Transverse colon (tissue), 4 donors: ENCODE measurements around the gene RTN3. TPM values are rescaled to one million over a fixed set of nuclear protein-coding genes. Genes with fewer than 3 reads are reported as not detected.

Source experiments
- DNase-seq: peaks from one replicate; pipeline ENCODE4 v3.0.0-alpha.2; 2019
- H3K27ac ChIP-seq, 4 donors: fragments of 200-600 bp; sonication (generic); 2 replicates each; pipeline ENCODE4 v1.5.1; 2016 to 2018; ENCODE audit warnings: inconsistent platforms in 4 of 4
- H3K27me3 ChIP-seq: fragments of 200-600 bp; sonication (generic); 2 replicates; pipeline ENCODE4 v1.5.1; 2017; ENCODE audit warnings: inconsistent platforms
- H3K36me3 ChIP-seq, 4 donors: fragments of 200-600 bp; sonication (generic); 2 replicates each; pipeline ENCODE4 v1.5.1; 2017 to 2019; ENCODE audit warnings: inconsistent platforms in 4 of 4
- H3K4me1 ChIP-seq, 4 donors: fragments of 200-600 bp; sonication (generic); 2 replicates each; pipeline ENCODE4 v1.5.1; 2017 to 2020; ENCODE audit warnings: inconsistent platforms in 4 of 4
- H3K4me3 ChIP-seq, 4 donors: fragments of 200-600 bp; sonication (generic); 1 replicate in 1 of 4; 2 replicates in 3 of 4; pipeline versions ENCODE4 v1.5.1 to v1.6.1; 2017 to 2019; ENCODE audit warnings: inconsistent platforms in 4 of 4
- H3K9me3 ChIP-seq, 2 donors: fragments of 200-600 bp; sonication (generic); 2 replicates each; pipeline ENCODE4 v1.5.1; 2017 to 2019; ENCODE audit warnings: inconsistent platforms in 2 of 2
- CTCF ChIP-seq, 5 experiments: fragments of 200-600 bp in 3 of 5; fragments of 450-650 bp in 2 of 5; sonication (generic) in 3 of 5; IDR thresholded peaks; 1 replicate in 2 of 5; 2 replicates in 3 of 5; pipeline ENCODE4 v1.5.1; 2016 to 2017; ENCODE audit warnings: antibody characterized with exemption in 5 of 5, inconsistent platforms in 3 of 5, mild to moderate bottlenecking in 2 of 5, moderate library complexity in 1 of 5
- EP300 ChIP-seq: sonication (generic); formaldehyde crosslinking; IDR thresholded peaks from one replicate; pipeline ENCODE4 v1.6.1; 2017; ENCODE audit warnings: antibody characterized with exemption, low read depth
- POLR2A ChIP-seq: fragments of 450-650 bp; IDR thresholded peaks from one replicate; pipeline ENCODE4 v1.6.1; 2016; ENCODE audit warnings: antibody characterized with exemption, mild to moderate bottlenecking, moderate library complexity
- POLR2AphosphoS5 ChIP-seq, 3 donors: sonication (generic); formaldehyde crosslinking; IDR thresholded peaks; one replicate each; pipeline ENCODE4 v1.6.1; 2016; ENCODE audit warnings: antibody characterized with exemption in 3 of 3
- WGBS, 2 donors: methylation state at CpG; one replicate each; pipeline ENCODE4 v1.1.5; 2018; ENCODE audit warnings: low coverage in 1 of 2; 5-methylcytosine and 5-hydroxymethylcytosine counted together
- in situ Hi-C, 4 donors: fragments of 200-750 bp; cut with MboI; loops; one replicate each; pipeline versions ENCODE4 v1.15.0 to v1.15.1; 2017; ENCODE audit warnings: low sequenced_read_pairs in 3 of 4, low pct_ligation_motif_present in 1 of 4, low pct_unique_long_range_greater_than_20kb in 1 of 4
- intact Hi-C: fragments of 100-400 bp; cut with DNase I; formaldehyde crosslinking; loops from one replicate; pipeline ENCODE4 v1.15.1; 2023; ENCODE audit warnings: low total_unique reads
- total RNA-seq, 4 donors: library from RNA; depleted of rRNA; stranded (reverse); fragments of >200 nt; gene quantifications; one replicate each; pipeline ENCODE4 v1.1.0, GENCODE V29; 2016

The RTN3 gene
- total RNA-seq, 4 donors from 2014 or later = 44.8 to 187 (median 117) TPM

- no peak overlapping the region for H3K4me3 ChIP-seq
- 86 to 87% methylated on average over 1 of the region's 1 CpG for WGBS, 2 donors
- no peak overlapping the region for H3K27ac ChIP-seq
- H3K9me3 ChIP-seq = no peaks in the 10 kb centered on the region
- H3K36me3 ChIP-seq = no peaks in the 10 kb centered on the region
- intact Hi-C loops (loop anchor here (10.0 kb wide), 1 partner anchor 77 kb away; the partner anchor contains the start of gene ZFTA), in situ Hi-C loops (no loop called here)
- DNase-seq = no peak
- TF ChIP-seq POLR2A = no peak
- no peak for TF ChIP-seq CTCF (IDR thresholded peaks at IDR 0.05)
- H3K27me3 ChIP-seq = no peaks in the 10 kb centered on the region
- peaks cover 8 to 32% (median 11%) of the 10 kb centered on the region in 4 donors for H3K4me1 ChIP-seq
These were observed 6.5 kb downstream of the RTN3 start for GRCh38 chr11:63687845-63688244.

- intact Hi-C loops = no loop called here
- TF ChIP-seq POLR2AphosphoS5 (IDR thresholded peaks at IDR 0.05) (no peak), EP300 (no peak), CTCF (IDR thresholded peaks at IDR 0.05) (no peak), POLR2A (no peak)
- Histone ChIP-seq H3K9me3 (no peaks in the 10 kb centered on the region), H3K27me3 (no peaks in the 10 kb centered on the region), H3K36me3 (no peaks in the 10 kb centered on the region), H3K4me3 (no peak overlapping the region), H3K27ac (no peak overlapping the region), H3K4me1 (peaks cover 12 to 26% (median 14%) of the 10 kb centered on the region in 4 donors)
- in situ Hi-C loops = no loop called here
- WGBS, 2 donors = 92 to 94% methylated on average over 4 to 7 of the region's 7 CpGs
- DNase-seq = no peak
These were observed 13.3 kb downstream of the RTN3 start for GRCh38 chr11:63694596-63694995.

- peak; percentile 18 for DNase-seq
- H3K4me3 ChIP-seq = no peak overlapping the region
- no peaks in the 10 kb centered on the region for H3K27me3 ChIP-seq
- intact Hi-C loops = loop anchor here (1.0 kb wide), 1 partner anchor 21 kb away; no protein-coding TSS in a partner anchor
- H3K36me3 ChIP-seq = no peaks in the 10 kb centered on the region
- H3K4me1 ChIP-seq = peaks cover 14 to 24% (median 17%) of the 10 kb centered on the region in 4 donors
- WGBS, 2 donors = 55 to 68% methylated on average over 11 of the region's 11 CpGs
- H3K27ac ChIP-seq = peak overlapping the region; percentile 24 to 63 (median 60)
- H3K9me3 ChIP-seq = no peaks in the 10 kb centered on the region
- TF ChIP-seq POLR2A (no peak), POLR2AphosphoS5 (IDR thresholded peaks at IDR 0.05) (peak in 2 of 3 donors; percentile 12 to 32), EP300 (no peak), CTCF (IDR thresholded peaks at IDR 0.05) (no peak)
- in situ Hi-C loops = no loop called here
These were observed 17.9 kb downstream of the RTN3 start for GRCh38 chr11:63698976-63699733.

GRCh38 chr11:63699896-63700295 is 18.6 kb downstream of the RTN3 start:
- Histone ChIP-seq H3K9me3 (no peaks in the 10 kb centered on the region), H3K27me3 (no peaks in the 10 kb centered on the region), H3K36me3 (no peaks in the 10 kb centered on the region), H3K4me3 (no peak overlapping the region), H3K27ac (peak overlapping the region; percentile 17 to 63 (median 44)), H3K4me1 (peaks cover 14 to 24% (median 17%) of the 10 kb centered on the region in 4 donors)
- intact Hi-C loops (loop anchor here (1.0 kb wide), 1 partner anchor 22 kb away; no protein-coding TSS in a partner anchor), in situ Hi-C loops (no loop called here)
- no peak for TF ChIP-seq POLR2A
- TF ChIP-seq CTCF (IDR thresholded peaks at IDR 0.05) = no peak
- TF ChIP-seq POLR2AphosphoS5 (IDR thresholded peaks at IDR 0.05) = no peak
- TF ChIP-seq EP300 = no peak
- WGBS, 2 donors = 97 to 100% methylated on average over 1 of the region's 1 CpG
- DNase-seq = no peak
